ENCODE results near the gene SBF2. TPM values are rescaled to one million over a fixed set of nuclear protein-coding genes. Genes with fewer than 3 reads are reported as not detected.
"Not testable (repeated sequence)": the region's sequence is repeated elsewhere in the genome, so short reads cannot be mapped to it uniquely, and the experiment has no call there.

SBF2 gene
- total RNA-seq, 2 donors from 2014 or later = 18.5 to 25.8 TPM

- DNase-seq = no peak
- intact Hi-C loops (cut with DNase I) = no loop called here
- no peak for ATAC-seq
These were observed 337.5 kb downstream of the SBF2 start for GRCh38 chr11:9956483-9956882.

GRCh38 chr11:9955391-9955790, 338.6 kb downstream of the SBF2 start:
- ATAC-seq = no peak
- no peak for DNase-seq
- intact Hi-C loops (cut with DNase I) = no loop called here

GRCh38 chr11:9953994-9954626, 339.9 kb downstream of the SBF2 start:
- no peak for ATAC-seq
- DNase-seq = no peak
- intact Hi-C loops (cut with DNase I) = no loop called here

- intact Hi-C loops (cut with DNase I) = no loop called here
- DNase-seq (no peak), ATAC-seq (no peak)
These were observed 341.4 kb downstream of the SBF2 start for GRCh38 chr11:9952511-9953196.

- DNase-seq = no peak
- ATAC-seq = peak in 1 of 2 donors; percentile 73
- intact Hi-C loops (cut with DNase I) = no loop called here
These were observed 342.2 kb downstream of the SBF2 start for GRCh38 chr11:9951807-9952206.

- no peak for ATAC-seq
- no peak for DNase-seq
- intact Hi-C loops (cut with DNase I) = no loop called here
These were observed 343.6 kb downstream of the SBF2 start for GRCh38 chr11:9950462-9950861.

- intact Hi-C loops (cut with DNase I) = no loop called here
- no peak for ATAC-seq
These were observed 346.7 kb downstream of the SBF2 start for GRCh38 chr11:9947231-9947864.

GRCh38 chr11:9945680-9946079, 348.3 kb downstream of the SBF2 start:
- DNase-seq; ATAC-seq; intact Hi-C loops (cut with DNase I): not testable (repeated sequence)

More at GRCh38 chr11:9947231-9947864, 346.7 kb downstream of the SBF2 start:
- DNase-seq = no peak

- intact Hi-C loops (cut with DNase I) = no loop called here
- DNase-seq (no peak), ATAC-seq (peak; percentile 82 to 87)
These were observed 350.5 kb downstream of the SBF2 start for GRCh38 chr11:9943386-9944110.

- no peak for ATAC-seq
- no peak for DNase-seq
- intact Hi-C loops (cut with DNase I) = no loop called here
These were observed 352.0 kb downstream of the SBF2 start for GRCh38 chr11:9941991-9942390.

- intact Hi-C loops (cut with DNase I); DNase-seq; ATAC-seq: not testable (repeated sequence)
These were observed 354.9 kb downstream of the SBF2 start for GRCh38 chr11:9939150-9939549.

- no peak for DNase-seq
- ATAC-seq = no peak
- intact Hi-C loops (cut with DNase I) = no loop called here
These were observed 357.3 kb downstream of the SBF2 start for GRCh38 chr11:9936754-9937153.

GRCh38 chr11:9932843-9933242, 361.2 kb downstream of the SBF2 start:
- intact Hi-C loops (cut with DNase I); ATAC-seq: not testable (repeated sequence)

GRCh38 chr11:9930562-9931331, 363.3 kb downstream of the SBF2 start:
- ATAC-seq; intact Hi-C loops (cut with DNase I): not testable (repeated sequence)

More at GRCh38 chr11:9932843-9933242, 361.2 kb downstream of the SBF2 start:
- not testable (repeated sequence) for DNase-seq

GRCh38 chr11:9927670-9928069, 366.3 kb downstream of the SBF2 start:
- DNase-seq (no peak), ATAC-seq (no peak)
- intact Hi-C loops (cut with DNase I) = no loop called here

More at GRCh38 chr11:9930562-9931331, 363.3 kb downstream of the SBF2 start:
- not testable (repeated sequence) for DNase-seq

GRCh38 chr11:9923280-9923679, 370.7 kb downstream of the SBF2 start:
- intact Hi-C loops (cut with DNase I) = no loop called here
- no peak for DNase-seq
- no peak for ATAC-seq

GRCh38 chr11:9922806-9923205, 371.2 kb downstream of the SBF2 start:
- DNase-seq (no peak), ATAC-seq (peak; percentile 23 to 63)
- intact Hi-C loops (cut with DNase I) = no loop called here

- ATAC-seq = no peak
- no peak for DNase-seq
- intact Hi-C loops (cut with DNase I) = no loop called here
These were observed 377.5 kb downstream of the SBF2 start for GRCh38 chr11:9916480-9916879.

- intact Hi-C loops (cut with DNase I) = no loop called here
- ATAC-seq (no peak), DNase-seq (no peak)
These were observed 380.0 kb downstream of the SBF2 start for GRCh38 chr11:9914064-9914463.
